Measurements from ENCODE around the gene CCL25.

DNA sequence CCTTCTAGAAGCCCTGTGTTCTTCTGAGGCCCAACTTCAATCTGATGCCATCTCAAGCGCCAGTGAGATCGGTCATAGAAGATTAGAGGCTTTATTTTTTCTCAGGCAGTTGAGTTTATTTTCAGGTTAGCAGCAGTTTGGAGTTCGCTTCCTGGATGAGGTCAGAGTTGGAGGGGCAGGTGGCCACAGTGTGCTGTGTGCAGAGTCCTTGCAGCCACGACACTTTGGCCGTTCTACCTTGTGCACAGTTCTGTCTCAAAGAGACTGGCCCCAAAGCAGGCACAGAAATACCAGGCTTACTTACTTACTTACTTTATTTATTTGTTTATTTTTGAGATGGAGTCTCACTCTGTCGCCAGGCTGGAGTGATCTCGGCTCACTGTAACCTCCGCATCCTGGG, 31.2 kb upstream of the CCL25 start:
- TF ChIP-seq, protein P1, sequence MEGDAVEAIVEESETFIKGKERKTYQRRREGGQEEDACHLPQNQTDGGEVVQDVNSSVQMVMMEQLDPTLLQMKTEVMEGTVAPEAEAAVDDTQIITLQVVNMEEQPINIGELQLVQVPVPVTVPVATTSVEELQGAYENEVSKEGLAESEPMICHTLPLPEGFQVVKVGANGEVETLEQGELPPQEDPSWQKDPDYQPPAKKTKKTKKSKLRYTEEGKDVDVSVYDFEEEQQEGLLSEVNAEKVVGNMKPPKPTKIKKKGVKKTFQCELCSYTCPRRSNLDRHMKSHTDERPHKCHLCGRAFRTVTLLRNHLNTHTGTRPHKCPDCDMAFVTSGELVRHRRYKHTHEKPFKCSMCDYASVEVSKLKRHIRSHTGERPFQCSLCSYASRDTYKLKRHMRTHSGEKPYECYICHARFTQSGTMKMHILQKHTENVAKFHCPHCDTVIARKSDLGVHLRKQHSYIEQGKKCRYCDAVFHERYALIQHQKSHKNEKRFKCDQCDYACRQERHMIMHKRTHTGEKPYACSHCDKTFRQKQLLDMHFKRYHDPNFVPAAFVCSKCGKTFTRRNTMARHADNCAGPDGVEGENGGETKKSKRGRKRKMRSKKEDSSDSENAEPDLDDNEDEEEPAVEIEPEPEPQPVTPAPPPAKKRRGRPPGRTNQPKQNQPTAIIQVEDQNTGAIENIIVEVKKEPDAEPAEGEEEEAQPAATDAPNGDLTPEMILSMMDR (IDR thresholded peaks at IDR 0.05), result no peak
- TF ChIP-seq EZH2 (IDR thresholded peaks at IDR 0.05) (no peak), EZH2phosphoT487 (IDR thresholded peaks at IDR 0.05) (no peak)
